NCI-H748 (cell line): ENCODE data around the gene TMEM170A.
A peak's percentile ranks its signal among the peaks of the same experiment; 100 is the strongest.

ENCODE experiments used
- DNase-seq: peaks from one replicate; lab custom pipeline; 2025; ENCODE audit not compliant: unreplicated experiment; lab: John Stamatoyannopoulos, UW

TMEM170A gene

GRCh38 chr16:75482434-75483205, 18.1 kb upstream of the TMEM170A start:
- no peak for DNase-seq

- DNase-seq = no peak
These were observed 17.0 kb upstream of the TMEM170A start for GRCh38 chr16:75481475-75481874.

GRCh38 chr16:75479421-75479990, 15.0 kb upstream of the TMEM170A start:
- DNase-seq = no peak

- no peak for DNase-seq
These were observed 14.2 kb upstream of the TMEM170A start for GRCh38 chr16:75478480-75479345.

GRCh38 chr16:75477680-75478473, 13.4 kb upstream of the TMEM170A start:
- DNase-seq = no peak

GRCh38 chr16:75476817-75477216, 12.3 kb upstream of the TMEM170A start:
- no peak for DNase-seq

GRCh38 chr16:75475420-75475847, 10.9 kb upstream of the TMEM170A start:
- DNase-seq = no peak

- DNase-seq = no peak
These were observed 8.7 kb upstream of the TMEM170A start for GRCh38 chr16:75472908-75473877.

- DNase-seq = peak; percentile 59
These were observed 7.5 kb upstream of the TMEM170A start for GRCh38 chr16:75471723-75472633.

GRCh38 chr16:75466760-75467159, 2.3 kb upstream of the TMEM170A start:
- DNase-seq = no peak

GRCh38 chr16:75463389-75464121, 934 bp downstream of the TMEM170A start:
- DNase-seq = peak; percentile 40

GRCh38 chr16:75462806-75463205, 1.7 kb downstream of the TMEM170A start:
- no peak for DNase-seq

- peak; percentile 30 for DNase-seq
These were observed 2.9 kb downstream of the TMEM170A start for GRCh38 chr16:75461575-75461974.

GRCh38 chr16:75460446-75460845, 4.0 kb downstream of the TMEM170A start:
- DNase-seq = no peak

GRCh38 chr16:75459691-75460090, 4.8 kb downstream of the TMEM170A start:
- no peak for DNase-seq

GRCh38 chr16:75458439-75458838, 6.0 kb downstream of the TMEM170A start:
- no peak for DNase-seq

- DNase-seq = peak; percentile 4
These were observed 6.5 kb downstream of the TMEM170A start for GRCh38 chr16:75458029-75458428.

- DNase-seq = no peak
These were observed 6.9 kb downstream of the TMEM170A start for GRCh38 chr16:75457485-75458021.
